Measurements from ENCODE around the gene ASMT.

Gene ASMT

DNA sequence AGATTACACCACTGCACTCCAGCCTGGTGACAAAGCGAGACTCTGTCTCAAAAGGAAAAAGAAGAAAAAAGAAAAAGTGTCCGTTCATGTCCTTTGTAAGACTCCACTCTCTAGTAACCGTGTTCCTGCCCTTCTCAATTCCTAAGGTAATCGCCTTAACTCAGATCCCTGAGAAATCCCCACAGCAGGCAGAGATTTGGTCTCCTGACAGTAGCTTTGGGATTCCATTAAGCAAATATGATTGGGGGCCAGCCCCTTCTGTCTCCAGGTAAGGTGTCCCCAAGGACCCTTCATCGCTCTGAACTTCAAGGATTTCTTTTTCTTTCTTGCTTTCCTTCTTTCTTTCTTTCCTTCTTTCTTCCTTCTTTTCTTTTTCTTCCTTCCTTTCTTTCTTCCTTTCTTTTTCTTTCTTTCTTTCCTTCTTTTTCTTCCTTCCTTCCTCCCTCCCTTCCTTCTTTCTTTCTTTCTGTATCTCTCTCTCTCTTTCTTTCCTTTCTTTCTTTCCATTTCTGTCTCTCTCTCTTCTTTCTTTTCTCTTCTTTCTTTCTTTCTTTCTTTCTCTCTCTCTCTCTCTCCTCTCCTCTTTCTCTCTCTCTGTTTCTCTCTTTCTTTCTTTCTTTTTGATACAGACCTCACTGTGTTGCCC lies 2.1 kb upstream of the ASMT start:
- no peak for TF ChIP-seq SIN3A (IDR thresholded peaks at IDR 0.05; ENCODE audit: borderline replicate concordance, insufficient read depth, low read length)
- TF ChIP-seq POLR2AphosphoS5 (IDR thresholded peaks at IDR 0.05; ENCODE audit: low read depth, low read length) = no peak
- TF ChIP-seq FOXP2 (optimal IDR thresholded peaks at IDR 0.05; ENCODE audit: borderline replicate concordance, extremely low read depth, extremely low read length, insufficient read depth) = no peak
- TF ChIP-seq TAF1 (IDR thresholded peaks at IDR 0.05; ENCODE audit: borderline replicate concordance, insufficient read depth, low read length) = no peak
- TF ChIP-seq, protein P1, sequence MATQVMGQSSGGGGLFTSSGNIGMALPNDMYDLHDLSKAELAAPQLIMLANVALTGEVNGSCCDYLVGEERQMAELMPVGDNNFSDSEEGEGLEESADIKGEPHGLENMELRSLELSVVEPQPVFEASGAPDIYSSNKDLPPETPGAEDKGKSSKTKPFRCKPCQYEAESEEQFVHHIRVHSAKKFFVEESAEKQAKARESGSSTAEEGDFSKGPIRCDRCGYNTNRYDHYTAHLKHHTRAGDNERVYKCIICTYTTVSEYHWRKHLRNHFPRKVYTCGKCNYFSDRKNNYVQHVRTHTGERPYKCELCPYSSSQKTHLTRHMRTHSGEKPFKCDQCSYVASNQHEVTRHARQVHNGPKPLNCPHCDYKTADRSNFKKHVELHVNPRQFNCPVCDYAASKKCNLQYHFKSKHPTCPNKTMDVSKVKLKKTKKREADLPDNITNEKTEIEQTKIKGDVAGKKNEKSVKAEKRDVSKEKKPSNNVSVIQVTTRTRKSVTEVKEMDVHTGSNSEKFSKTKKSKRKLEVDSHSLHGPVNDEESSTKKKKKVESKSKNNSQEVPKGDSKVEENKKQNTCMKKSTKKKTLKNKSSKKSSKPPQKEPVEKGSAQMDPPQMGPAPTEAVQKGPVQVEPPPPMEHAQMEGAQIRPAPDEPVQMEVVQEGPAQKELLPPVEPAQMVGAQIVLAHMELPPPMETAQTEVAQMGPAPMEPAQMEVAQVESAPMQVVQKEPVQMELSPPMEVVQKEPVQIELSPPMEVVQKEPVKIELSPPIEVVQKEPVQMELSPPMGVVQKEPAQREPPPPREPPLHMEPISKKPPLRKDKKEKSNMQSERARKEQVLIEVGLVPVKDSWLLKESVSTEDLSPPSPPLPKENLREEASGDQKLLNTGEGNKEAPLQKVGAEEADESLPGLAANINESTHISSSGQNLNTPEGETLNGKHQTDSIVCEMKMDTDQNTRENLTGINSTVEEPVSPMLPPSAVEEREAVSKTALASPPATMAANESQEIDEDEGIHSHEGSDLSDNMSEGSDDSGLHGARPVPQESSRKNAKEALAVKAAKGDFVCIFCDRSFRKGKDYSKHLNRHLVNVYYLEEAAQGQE (IDR thresholded peaks at IDR 0.05; ENCODE audit: insufficient read depth in 1 of 2, low read depth in 2 of 2, low read length in 2 of 2) = no peak

DNA sequence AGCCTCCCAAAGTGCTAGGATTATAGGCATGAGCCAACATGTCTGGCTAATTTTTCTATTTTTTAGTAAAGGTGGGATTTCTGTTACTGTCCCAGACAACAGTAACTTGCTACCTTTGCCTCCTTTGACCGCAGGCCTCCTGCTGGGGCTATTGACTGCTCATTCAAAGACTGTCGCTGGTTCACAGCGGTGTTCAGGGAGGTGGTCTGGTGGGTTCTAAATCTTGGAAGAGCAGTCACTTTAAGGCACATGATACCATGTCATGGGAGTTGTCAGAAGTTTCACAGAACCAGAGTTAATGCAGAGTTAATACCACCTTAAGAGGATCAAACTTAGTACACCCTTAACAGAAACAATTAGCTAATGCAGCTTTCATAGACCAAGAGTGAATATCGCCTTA lies 3.8 kb downstream of the ASMT start:
- TF ChIP-seq SIN3A (IDR thresholded peaks at IDR 0.05; ENCODE audit: borderline replicate concordance, insufficient read depth, low read length) (no peak), FOXP2 (optimal IDR thresholded peaks at IDR 0.05; ENCODE audit: borderline replicate concordance, extremely low read depth, extremely low read length, insufficient read depth) (no peak), TAF1 (IDR thresholded peaks at IDR 0.05; ENCODE audit: borderline replicate concordance, insufficient read depth, low read length) (no peak), POLR2AphosphoS5 (IDR thresholded peaks at IDR 0.05; ENCODE audit: low read depth, low read length) (no peak)
- TF ChIP-seq, protein P1 (IDR thresholded peaks at IDR 0.05; ENCODE audit: insufficient read depth in 1 of 2, low read depth in 2 of 2, low read length in 2 of 2) = no peak

DNA sequence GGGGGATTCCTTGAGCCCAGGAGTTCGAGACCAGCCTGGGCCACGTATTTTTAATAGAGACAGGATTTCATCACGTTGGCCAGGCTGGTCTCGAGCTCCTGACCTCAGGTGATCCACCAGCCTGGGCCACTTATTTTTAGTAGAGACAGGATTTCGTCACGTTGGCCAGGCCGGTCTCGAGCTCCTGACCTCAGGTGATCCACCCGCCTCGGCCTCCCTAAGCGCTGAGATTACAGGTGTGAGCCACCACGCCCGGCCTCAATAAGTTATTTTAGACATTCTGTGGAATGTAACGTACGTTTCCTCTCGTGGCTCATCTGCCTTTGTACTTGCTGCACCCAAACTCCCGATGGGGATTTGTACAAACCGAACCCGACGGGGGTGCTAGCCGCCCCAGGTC lies 8.8 kb downstream of the ASMT start:
- TF ChIP-seq POLR2AphosphoS5 (IDR thresholded peaks at IDR 0.05; ENCODE audit: low read depth, low read length) = no peak
- TF ChIP-seq, protein P1 (IDR thresholded peaks at IDR 0.05; ENCODE audit: insufficient read depth in 1 of 2, low read depth in 2 of 2, low read length in 2 of 2) = no peak
- no peak for TF ChIP-seq FOXP2 (optimal IDR thresholded peaks at IDR 0.05; ENCODE audit: borderline replicate concordance, extremely low read depth, extremely low read length, insufficient read depth)
- TF ChIP-seq TAF1 (IDR thresholded peaks at IDR 0.05; ENCODE audit: borderline replicate concordance, insufficient read depth, low read length) = no peak
- TF ChIP-seq SIN3A (IDR thresholded peaks at IDR 0.05; ENCODE audit: borderline replicate concordance, insufficient read depth, low read length) = no peak

DNA sequence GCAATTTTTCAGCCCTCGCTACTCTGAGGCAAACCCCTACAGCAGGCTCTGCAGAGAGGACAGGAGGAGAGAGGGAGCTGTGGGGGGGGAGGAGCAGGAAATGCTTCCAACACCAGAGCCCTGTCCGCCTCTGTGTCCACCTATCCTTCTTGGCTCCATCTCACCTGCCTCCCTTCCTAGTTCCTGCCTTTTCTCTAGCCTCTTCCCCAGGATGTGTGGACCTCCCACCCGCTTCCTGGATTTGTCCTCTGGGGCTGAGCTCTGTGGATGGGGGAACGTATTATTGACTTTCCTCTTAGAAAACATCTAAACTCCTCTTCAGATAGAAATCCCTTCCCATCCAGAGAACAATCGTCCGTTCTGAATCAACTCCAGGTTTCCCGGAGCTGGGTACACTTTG lies 14.4 kb downstream of the ASMT start:
- TF ChIP-seq POLR2AphosphoS5 (IDR thresholded peaks at IDR 0.05; ENCODE audit: low read depth, low read length) (no peak), SIN3A (IDR thresholded peaks at IDR 0.05; ENCODE audit: borderline replicate concordance, insufficient read depth, low read length) (no peak), FOXP2 (optimal IDR thresholded peaks at IDR 0.05; ENCODE audit: borderline replicate concordance, extremely low read depth, extremely low read length, insufficient read depth) (no peak), TAF1 (IDR thresholded peaks at IDR 0.05; ENCODE audit: borderline replicate concordance, insufficient read depth, low read length) (no peak)
- TF ChIP-seq, protein P1 (IDR thresholded peaks at IDR 0.05; ENCODE audit: insufficient read depth in 1 of 2, low read depth in 2 of 2, low read length in 2 of 2) = no peak
